Body of pancreas (tissue), 4 donors: ENCODE results near the gene TPPP.

Experiments used
- CTCF ChIP-seq, 7 experiments: fragments of 450-650 bp in 4 of 7; fragments of 200-600 bp in 3 of 7; sonication (generic) in 3 of 7; IDR thresholded peaks; one replicate each; pipeline ENCODE4 v1.5.1; 2016 to 2019; ENCODE audit warnings: antibody characterized with exemption in 7 of 7
- POLR2A ChIP-seq, 3 donors: fragments of 450-650 bp; IDR thresholded peaks; one replicate each; pipeline ENCODE4 v1.6.1; 2016; ENCODE audit warnings: antibody characterized with exemption in 3 of 3, mild to moderate bottlenecking in 2 of 3

GRCh38 chr5:620152-620551, 73.0 kb downstream of the TPPP start:
- TF ChIP-seq CTCF (IDR thresholded peaks at IDR 0.05) (no peak), POLR2A (IDR thresholded peaks at IDR 0.05) (no peak)
